ENCODE data around the gene CELF3.
"Not testable (repeated sequence)": the region's sequence is repeated elsewhere in the genome, so short reads cannot be mapped to it uniquely, and the experiment has no call there.

CELF3 gene

DNA sequence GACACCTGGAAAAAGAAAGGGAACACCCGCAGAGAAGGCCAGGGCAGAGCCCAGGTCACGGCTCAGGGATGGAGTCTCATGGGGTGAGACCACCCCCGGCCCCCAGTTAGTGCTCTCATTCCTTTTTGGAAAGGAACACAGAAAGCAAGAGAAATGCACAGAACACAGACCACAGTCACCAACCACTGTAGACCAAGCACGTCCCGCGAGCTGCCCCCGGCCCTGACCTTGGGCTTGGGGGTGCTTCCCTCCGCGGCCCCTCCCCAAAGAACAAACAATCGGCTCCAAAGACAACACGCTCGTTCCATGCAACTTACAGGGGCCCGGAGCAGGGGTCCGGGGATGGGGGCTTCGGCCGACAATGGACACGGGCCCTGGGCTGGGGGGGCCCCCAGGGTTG, 12.8 kb downstream of the CELF3 start:
- DNase-seq (ENCODE audit: low spot score): no peak

DNA sequence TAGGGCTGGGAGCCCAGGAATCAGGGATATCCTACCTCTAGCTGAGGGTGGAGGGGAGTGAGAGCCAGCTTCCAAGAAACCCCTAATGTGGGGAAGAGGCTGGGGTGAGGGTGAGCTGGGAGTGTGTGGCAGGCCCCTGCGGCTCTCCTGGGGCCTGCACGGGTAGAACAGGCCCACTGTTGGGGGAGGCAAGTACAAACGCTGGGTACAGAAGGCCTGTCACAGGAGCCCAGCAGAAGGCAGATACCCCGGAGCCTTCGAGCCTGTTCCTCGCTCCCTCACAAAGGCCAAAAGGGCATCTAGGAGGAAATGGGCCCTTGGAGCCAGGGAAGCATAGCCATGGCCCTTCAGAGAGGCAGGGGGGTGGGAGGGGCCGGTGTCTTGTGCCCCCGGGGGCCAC, 13.7 kb downstream of the CELF3 start:
- DNase-seq (ENCODE audit: low spot score): no peak

DNA sequence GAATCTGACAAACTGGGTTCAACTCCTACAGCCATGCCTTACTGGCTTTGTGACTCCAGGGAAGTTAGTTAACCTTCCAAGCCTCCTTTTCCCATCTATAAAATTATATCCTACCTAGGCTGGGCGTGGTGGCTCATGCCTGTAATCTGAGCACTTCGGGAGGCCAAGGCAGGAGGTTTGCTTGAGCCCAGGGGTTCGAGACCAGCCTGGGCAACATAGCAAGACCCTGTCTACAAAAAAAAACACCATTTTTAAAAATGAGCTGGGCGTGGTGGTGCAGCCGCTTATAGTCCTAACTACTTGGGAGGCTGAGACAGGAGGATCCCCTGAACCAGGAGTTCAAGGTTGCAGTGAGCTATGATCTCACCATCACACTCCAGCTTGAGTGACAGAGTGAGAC, 15.1 kb downstream of the CELF3 start:
- no peak for DNase-seq (ENCODE audit: low spot score)

DNA sequence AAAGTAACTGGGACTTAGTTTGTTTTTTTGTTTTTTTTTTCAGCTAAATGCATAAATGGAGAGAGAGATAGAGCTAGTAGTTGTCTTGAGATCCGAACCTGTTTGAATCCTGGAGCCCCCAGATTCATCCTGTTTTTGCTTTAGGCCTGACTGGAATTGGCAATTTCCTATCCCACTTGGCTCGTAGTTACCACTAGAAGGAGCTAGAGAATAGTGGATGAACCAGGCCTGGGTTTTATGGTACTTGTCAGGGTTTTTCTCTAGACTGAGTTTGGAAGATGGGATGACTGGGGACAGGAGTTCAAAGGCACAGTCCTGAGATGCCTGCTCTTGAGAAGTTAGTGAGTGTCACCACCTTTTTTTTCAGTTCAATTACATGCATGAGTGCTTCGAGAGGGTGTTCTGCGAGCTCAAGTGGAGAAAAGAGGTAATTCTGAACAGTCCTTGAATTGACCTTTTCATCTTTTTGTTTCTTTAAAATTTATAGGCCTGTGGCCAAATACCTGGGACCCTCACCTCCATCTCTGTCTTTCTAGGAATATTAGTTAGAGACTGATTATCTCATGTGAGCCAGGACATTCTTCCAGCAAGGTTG, 23.4 kb downstream of the CELF3 start:
- DNase-seq (ENCODE audit: low spot score): no peak

DNA sequence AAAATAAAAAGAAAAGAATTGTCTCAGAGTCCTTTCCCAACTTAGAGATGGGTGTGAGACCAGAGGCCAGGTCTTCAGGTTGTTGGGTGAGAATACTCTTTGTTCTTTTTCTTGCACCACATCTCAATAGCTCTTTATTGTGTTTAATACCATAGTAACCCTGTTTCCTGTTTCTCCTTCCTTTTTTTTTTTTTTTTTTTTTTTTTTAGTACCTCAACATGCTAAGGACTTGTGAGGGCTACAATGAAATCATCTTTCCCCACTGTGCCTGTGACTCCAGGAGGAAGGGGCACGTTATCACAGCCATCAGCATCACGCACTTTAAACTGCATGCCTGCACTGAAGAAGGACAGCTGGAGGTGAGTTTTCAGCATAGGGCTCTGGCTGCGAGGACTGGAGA, 24.4 kb downstream of the CELF3 start:
- no peak for DNase-seq (ENCODE audit: low spot score)

DNA sequence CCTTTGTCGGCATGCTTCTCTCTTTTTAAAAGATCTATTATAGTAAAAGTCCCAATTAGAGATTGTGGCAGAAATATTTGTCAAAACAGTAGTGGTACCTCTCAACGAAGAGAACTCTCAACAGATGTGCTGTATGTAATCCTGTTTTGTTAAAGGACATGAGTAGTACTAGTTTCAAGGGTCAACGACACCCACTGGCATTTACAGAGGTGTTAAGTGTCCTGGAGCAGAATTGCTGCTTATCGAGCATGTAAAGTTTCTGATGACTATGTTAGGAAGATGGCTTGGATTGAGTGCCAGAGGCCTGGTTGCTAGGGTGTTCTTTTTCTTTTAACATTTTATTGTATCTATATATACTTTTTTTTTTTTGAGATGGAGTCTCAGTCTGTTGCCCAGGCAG, 27.1 kb downstream of the CELF3 start:
- no peak for DNase-seq (ENCODE audit: low spot score)

DNA sequence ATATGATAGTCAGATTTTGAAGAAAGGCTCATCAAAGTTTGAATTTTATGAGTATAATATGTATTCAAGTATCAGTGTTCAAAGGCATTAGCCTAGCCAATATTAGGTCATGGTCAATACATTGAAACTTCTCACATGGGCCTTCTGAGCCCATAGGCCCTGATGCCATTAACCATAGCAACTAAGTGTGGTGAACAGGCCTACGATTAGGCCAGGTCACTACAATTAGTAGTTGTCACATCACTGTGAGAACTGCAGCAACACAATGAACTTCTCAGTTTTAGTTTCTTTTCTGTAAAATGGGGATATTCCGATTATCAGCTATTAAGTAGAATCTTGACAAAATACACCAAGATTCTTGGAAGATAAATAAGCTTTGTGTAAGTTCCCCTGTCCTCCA, 30.0 kb downstream of the CELF3 start:
- DNase-seq (ENCODE audit: low spot score): no peak

DNA sequence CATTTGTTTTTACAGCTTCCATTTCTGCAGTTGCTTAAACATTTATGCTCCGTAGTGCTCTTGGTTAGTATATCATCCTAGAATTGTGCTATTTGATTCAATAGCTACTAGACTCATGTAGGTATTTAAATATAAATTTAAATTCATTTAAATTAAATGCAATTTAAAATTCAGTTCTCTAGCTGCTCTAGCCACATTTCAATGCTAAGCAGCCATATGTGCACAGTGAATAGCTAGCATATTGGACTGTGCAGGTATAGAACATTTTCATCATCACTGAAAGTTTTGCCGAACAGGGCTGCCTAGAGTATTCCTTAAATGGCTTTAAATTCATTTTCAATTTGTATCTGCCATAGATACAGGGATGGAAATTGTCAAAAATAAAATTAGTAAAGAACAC, 32.5 kb downstream of the CELF3 start:
- DNase-seq (ENCODE audit: low spot score): no peak

DNA sequence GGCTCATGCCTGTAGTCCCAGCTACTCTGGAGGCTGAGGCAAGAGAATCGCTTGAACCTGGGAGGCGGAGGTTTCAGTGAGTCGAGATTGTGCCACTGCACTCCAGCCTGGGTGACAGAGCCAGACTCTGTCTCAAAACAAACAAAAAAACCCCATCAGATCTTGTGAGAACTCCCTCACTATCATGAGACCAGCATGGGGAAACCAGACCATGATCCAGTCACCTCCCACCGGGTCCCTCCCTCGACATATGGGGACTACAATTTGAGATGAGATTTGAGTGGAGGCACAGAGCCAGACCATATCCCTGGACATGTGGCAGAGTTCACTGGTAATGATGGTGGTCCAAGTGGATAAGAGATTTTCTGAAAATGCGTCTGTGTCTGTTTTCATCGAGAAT, 33.7 kb downstream of the CELF3 start:
- DNase-seq (ENCODE audit: low spot score): not testable (repeated sequence)

DNA sequence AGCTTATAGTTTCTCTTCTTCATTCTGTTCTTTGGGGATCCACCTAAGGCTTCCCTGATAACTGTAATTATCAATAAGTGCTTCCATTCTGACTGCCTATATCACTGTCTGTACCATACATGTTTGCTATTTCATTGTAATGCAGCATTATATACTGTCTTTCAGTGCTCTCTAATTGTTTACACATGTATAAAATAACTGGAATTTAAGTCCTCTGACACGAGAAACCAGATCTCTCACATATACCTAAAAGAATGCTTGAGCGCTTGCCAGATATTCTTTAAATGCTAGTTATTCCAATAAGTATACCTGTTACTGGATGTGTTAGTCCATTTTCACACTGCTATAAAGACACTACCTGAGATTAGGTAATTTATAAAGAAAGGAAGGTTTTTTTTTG, 34.7 kb downstream of the CELF3 start:
- DNase-seq (ENCODE audit: low spot score): no peak

DNA sequence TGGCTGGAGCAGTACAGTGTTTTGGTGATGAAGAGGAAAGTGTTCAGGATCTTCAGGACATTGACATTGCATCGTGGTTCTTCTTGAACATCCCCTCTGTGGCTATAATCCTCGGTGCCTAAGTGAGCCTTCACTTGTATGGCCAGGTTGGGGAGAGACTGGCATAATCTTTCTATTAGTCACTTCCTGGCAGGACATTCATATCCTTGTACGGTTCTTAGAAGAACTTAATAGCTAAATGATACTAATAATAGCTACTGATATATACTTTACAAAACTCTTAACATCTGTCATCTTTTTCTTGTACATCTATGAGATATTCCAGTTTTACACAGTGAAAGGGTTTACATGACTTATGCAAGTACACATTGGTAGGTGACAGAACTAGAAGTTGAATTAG, 35.8 kb downstream of the CELF3 start:
- DNase-seq (ENCODE audit: low spot score): no peak

DNA sequence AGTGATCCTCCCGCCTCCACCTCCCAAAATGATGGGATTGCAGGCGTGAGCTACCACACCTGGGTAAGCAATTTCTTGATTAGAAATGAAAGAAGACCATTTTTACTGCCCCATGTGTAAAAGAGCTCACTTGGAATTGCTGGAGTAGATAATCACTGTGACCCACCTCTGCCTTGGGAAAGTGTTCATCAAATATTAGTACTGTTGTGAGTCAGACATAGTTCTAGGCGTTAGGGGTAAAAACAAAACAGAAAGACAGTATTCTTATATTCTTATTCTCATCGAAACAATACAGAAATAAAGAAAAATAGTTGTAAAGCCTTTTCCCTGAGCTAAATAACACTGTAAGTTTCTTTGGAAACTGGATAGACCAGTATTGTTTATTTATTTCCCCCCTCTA, 36.2 kb downstream of the CELF3 start:
- no peak for DNase-seq (ENCODE audit: low spot score)

DNA sequence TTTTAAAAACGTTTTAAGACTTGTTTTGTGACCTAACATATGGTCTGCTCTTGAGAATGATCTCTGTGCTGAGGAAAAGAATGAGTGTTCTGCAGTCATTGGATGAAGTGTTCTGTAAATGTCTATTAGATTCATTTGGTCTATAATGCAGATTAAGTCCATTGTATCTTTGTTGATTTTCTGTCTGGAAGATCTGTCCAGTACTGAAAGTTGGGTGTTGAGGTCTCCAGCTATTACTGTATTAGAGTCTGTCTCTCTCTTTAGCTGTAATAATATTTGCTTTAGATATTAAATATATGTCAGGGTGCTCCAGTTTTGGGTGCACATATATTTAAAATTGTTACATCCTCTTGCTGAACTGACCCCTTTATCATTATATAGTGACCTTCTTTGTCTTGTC, 43.2 kb downstream of the CELF3 start:
- DNase-seq (ENCODE audit: low spot score): no peak

DNA sequence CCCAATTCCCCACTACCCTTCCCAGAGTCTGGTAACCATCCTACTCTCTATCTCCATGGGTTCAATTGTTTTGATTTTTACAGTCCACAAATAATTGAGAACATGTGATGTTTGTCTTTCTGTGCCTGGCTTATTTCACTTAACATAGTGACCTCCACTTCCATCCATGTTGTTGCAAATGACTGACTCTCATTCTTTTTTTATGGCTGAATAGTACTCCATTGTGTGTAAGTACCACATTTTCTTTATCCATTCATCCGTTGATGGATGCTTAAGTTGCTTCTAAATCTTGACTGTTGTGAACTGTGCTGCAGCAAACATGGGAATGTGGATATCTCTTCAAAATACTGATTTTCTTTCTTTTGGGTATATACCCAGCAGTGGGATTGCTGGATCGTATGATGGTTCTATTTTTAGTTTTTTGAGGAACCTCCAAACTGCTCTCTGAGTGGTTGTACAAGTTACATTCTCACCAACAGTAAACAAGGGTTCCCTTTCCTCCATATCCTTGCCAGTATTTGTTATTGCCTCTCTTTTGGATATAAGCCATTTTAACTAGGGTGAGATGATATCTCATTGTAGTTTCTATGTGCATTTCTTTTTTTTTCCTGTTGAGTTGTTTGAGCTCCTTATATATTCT, 46.4 kb downstream of the CELF3 start:
- DNase-seq (ENCODE audit: low spot score): not testable (repeated sequence)

DNA sequence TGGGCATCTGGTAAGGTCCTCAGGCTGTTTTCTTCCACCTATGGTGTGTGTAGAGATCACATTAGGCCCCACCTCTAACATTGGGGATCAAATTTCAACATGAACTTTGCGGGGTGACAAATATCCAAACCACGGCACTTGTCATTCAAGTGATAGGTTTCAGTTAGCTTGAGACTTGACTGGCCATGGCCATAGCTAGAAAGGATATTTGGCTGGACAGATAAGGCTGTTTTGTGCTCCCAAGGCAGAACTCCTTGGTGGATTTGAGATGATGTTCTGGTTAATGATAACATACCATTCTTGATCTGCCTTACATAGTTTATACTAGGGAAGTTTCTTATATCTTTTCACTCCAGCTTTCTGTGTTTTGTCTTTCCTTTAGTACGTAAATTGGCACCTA, 48.5 kb downstream of the CELF3 start:
- no peak for DNase-seq (ENCODE audit: low spot score)

DNA sequence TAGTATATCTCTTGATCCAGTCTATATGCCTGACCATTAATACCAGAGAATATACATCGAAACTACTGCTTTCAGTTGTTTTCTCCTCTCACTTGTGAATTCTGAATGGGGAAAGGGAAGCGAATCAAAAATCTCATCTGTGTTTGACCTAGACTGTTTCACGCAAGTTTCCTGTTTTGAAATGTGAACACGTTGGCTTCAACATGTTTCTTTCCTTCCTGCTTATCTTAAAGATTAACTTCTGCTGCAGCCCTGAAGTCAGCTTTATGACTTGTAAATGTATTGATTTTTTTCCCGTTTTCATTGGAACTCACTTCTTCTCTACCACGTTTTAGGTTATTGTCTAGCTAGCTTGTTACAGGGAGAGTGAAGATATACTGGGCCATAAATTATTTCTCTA, 54.9 kb downstream of the CELF3 start:
- DNase-seq (ENCODE audit: low spot score): no peak

DNA sequence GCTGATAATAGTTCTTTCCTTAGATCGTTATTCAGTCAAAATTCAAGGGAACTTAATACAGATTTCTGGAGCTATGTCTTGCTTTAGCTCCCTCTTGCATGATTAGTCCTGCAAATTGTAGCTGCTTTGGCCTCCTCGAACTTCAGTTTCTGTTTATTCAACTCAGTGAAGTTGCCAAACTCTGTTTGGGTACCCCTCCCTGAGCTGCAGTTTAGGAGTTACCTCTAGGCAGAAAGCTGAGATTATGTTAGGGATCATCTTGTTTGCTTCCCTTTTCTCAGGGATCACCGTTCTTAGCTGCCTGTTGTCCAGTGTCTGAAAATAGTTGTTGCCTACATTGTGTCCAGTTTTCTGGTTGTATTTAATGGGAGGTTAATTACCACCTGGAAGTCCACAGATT, 61.2 kb downstream of the CELF3 start:
- no peak for DNase-seq (ENCODE audit: low spot score)

DNA sequence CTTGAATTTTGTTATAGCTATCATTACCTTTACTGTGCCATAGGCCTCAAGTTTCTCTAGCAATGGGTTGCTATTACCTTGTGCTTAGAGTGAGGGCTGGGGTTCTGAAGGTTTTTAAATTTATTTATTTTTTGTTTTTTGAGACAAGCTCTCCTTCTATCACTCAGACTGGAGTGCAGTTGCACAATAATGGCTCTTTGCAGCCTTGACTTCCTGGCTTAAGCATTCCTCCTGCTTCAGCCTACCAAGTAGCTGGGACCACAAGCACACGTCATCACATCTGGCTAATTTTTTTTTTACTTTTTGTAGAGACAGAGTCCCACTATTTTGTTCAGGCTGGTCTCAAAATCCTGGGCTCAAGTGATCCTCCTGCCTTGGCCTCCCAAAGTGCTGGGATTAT, 63.2 kb downstream of the CELF3 start:
- no peak for DNase-seq (ENCODE audit: low spot score)

Measured in activated CD4-positive, alpha-beta T cell treated with anti-CD3 and anti-CD28 coated beads, Interleukin-2, Interleukin-4, amounts not matched to agents 100 ng/mL and 50 ng/mL, durations not matched to agents 16 hours and 8 hours (primary cell).